Skeletal muscle tissue (tissue), 4 donors: ENCODE results near the gene ARHGEF25. TPM values are rescaled to one million over a fixed set of nuclear protein-coding genes. Genes with fewer than 3 reads are reported as not detected.
A peak's percentile ranks its signal among the peaks of the same experiment; 100 is the strongest.

Source experiments
- H3K27ac ChIP-seq: one replicate; pipeline ENCODE4 v1.7.0; 2013; ENCODE audit warnings: mild to moderate bottlenecking, low read depth, low read length, inconsistent platforms
- H3K27me3 ChIP-seq, 3 donors: one replicate each; pipeline ENCODE4 v1.7.0; 2013; ENCODE audit warnings: low read length in 3 of 3; ENCODE audit not compliant: control insufficient read depth in 3 of 3, insufficient read depth in 3 of 3
- H3K36me3 ChIP-seq, 3 donors: one replicate each; pipeline ENCODE4 v1.7.0; 2013; ENCODE audit warnings: low read length in 3 of 3; ENCODE audit not compliant: control insufficient read depth in 3 of 3, insufficient read depth in 3 of 3
- H3K4me1 ChIP-seq, 3 donors: one replicate each; pipeline ENCODE4 v1.7.0; 2013; ENCODE audit warnings: low read length in 3 of 3, mild to moderate bottlenecking in 3 of 3; ENCODE audit not compliant: control insufficient read depth in 3 of 3, insufficient read depth in 3 of 3
- H3K4me3 ChIP-seq, 3 donors: one replicate each; pipeline ENCODE4 v1.7.0; 2013; ENCODE audit warnings: low read length in 3 of 3
- H3K9ac ChIP-seq, 3 donors: one replicate each; pipeline ENCODE4 v1.7.0; 2013; ENCODE audit warnings: low read length in 3 of 3, mild to moderate bottlenecking in 3 of 3, moderate library complexity in 2 of 3, low read depth in 1 of 3
- H3K9me3 ChIP-seq, 3 donors: one replicate each; pipeline ENCODE4 v1.7.0; 2013; ENCODE audit warnings: low read length in 3 of 3; ENCODE audit not compliant: control insufficient read depth in 3 of 3
- total RNA-seq: library from RNA; depleted of rRNA; stranded (reverse); fragments of >200 nt; gene quantifications from one replicate; pipeline ENCODE4 v1.2.3, GENCODE V29; 2014
- donor health status: Osteomylitis.

The ARHGEF25 gene
- total RNA-seq, 1 donor from 2014 or later = 23.0 TPM

GRCh38 chr12:57606821-57607220 lies 4.4 kb upstream of the ARHGEF25 start:
- H3K4me1 ChIP-seq = peaks cover 19 to 28% (median 26%) of the 10 kb centered on the region in 3 donors
- peaks cover 19 to 38% (median 38%) of the 10 kb centered on the region in 3 donors for H3K27me3 ChIP-seq
- H3K9ac ChIP-seq = peak overlapping the region in 1 of 3 donors; percentile 33
- H3K36me3 ChIP-seq = peaks cover 0 to 8% (median 4%) of the 10 kb centered on the region in 3 donors
- no peak overlapping the region for H3K27ac ChIP-seq
- H3K9me3 ChIP-seq = no peaks in the 10 kb centered on the region
- no peak overlapping the region for H3K4me3 ChIP-seq

GRCh38 chr12:57607958-57608663 lies 3.1 kb upstream of the ARHGEF25 start:
- Histone ChIP-seq H3K9me3 (no peaks in the 10 kb centered on the region), H3K36me3 (peaks cover 0 to 3% (median 0%) of the 10 kb centered on the region in 3 donors), H3K9ac (no peak overlapping the region), H3K27ac (peak overlapping the region; percentile 40), H3K4me3 (no peak overlapping the region), H3K4me1 (peaks cover 26 to 30% (median 26%) of the 10 kb centered on the region in 3 donors), H3K27me3 (peaks cover 28 to 51% (median 51%) of the 10 kb centered on the region in 3 donors)

GRCh38 chr12:57609101-57609780 lies 2.0 kb upstream of the ARHGEF25 start:
- peaks cover 0 to 3% (median 0%) of the 10 kb centered on the region in 3 donors for H3K36me3 ChIP-seq
- H3K27me3 ChIP-seq = peaks cover 34 to 62% (median 55%) of the 10 kb centered on the region in 3 donors
- peaks cover 26 to 29% (median 27%) of the 10 kb centered on the region in 3 donors for H3K4me1 ChIP-seq
- H3K9ac ChIP-seq = peak overlapping the region in 1 of 3 donors; percentile 45
- no peaks in the 10 kb centered on the region for H3K9me3 ChIP-seq
- peak overlapping the region; percentile 40 for H3K27ac ChIP-seq
- H3K4me3 ChIP-seq = peak overlapping the region in 1 of 3 donors; percentile 22

GRCh38 chr12:57609781-57610553 lies 1.3 kb upstream of the ARHGEF25 start:
- Histone ChIP-seq H3K36me3 (peaks cover 0 to 3% (median 2%) of the 10 kb centered on the region in 3 donors), H3K4me3 (peak overlapping the region; percentile 52 to 64 (median 56)), H3K9me3 (no peaks in the 10 kb centered on the region), H3K27me3 (peaks cover 29 to 62% (median 61%) of the 10 kb centered on the region in 3 donors), H3K4me1 (peaks cover 21 to 29% (median 23%) of the 10 kb centered on the region in 3 donors), H3K27ac (peak overlapping the region; percentile 66), H3K9ac (peak overlapping the region; percentile 43 to 73 (median 45))

- peak overlapping the region; percentile 45 to 73 (median 51) for H3K9ac ChIP-seq
Measured at GRCh38 chr12:57610554-57611107, 604 bp upstream of the ARHGEF25 start.

GRCh38 chr12:57611827-57612710 lies 834 bp downstream of the ARHGEF25 start:
- Histone ChIP-seq H3K27ac (peak overlapping the region; percentile 30), H3K4me3 (peak overlapping the region; percentile 26 to 41 (median 36)), H3K36me3 (peaks cover 0 to 9% (median 8%) of the 10 kb centered on the region in 3 donors), H3K27me3 (peaks cover 26 to 65% (median 54%) of the 10 kb centered on the region in 3 donors), H3K4me1 (peaks cover 10 to 24% (median 13%) of the 10 kb centered on the region in 3 donors), H3K9ac (peak overlapping the region in 1 of 3 donors; percentile 54), H3K9me3 (no peaks in the 10 kb centered on the region)

More at GRCh38 chr12:57610554-57611107, 604 bp upstream of the ARHGEF25 start:
- H3K36me3 ChIP-seq = peaks cover 0 to 5% (median 2%) of the 10 kb centered on the region in 3 donors
- H3K4me3 ChIP-seq = peak overlapping the region; percentile 52 to 64 (median 56)
- H3K9me3 ChIP-seq = no peaks in the 10 kb centered on the region
- peak overlapping the region; percentile 66 for H3K27ac ChIP-seq
- H3K4me1 ChIP-seq = peaks cover 14 to 24% (median 16%) of the 10 kb centered on the region in 3 donors
- H3K27me3 ChIP-seq = peaks cover 27 to 61% (median 55%) of the 10 kb centered on the region in 3 donors

- Histone ChIP-seq H3K27me3 (peaks cover 33 to 65% (median 59%) of the 10 kb centered on the region in 3 donors), H3K27ac (no peak overlapping the region), H3K36me3 (peaks cover 0 to 9% (median 8%) of the 10 kb centered on the region in 3 donors), H3K9ac (no peak overlapping the region), H3K4me1 (peaks cover 10 to 22% (median 13%) of the 10 kb centered on the region in 3 donors), H3K9me3 (no peaks in the 10 kb centered on the region), H3K4me3 (no peak overlapping the region)
Measured at GRCh38 chr12:57612711-57613426, 1.6 kb downstream of the ARHGEF25 start.

- no peak overlapping the region for H3K9ac ChIP-seq
- peaks cover 0 to 9% (median 5%) of the 10 kb centered on the region in 3 donors for H3K36me3 ChIP-seq
- H3K27me3 ChIP-seq = peaks cover 34 to 64% (median 63%) of the 10 kb centered on the region in 3 donors
- H3K27ac ChIP-seq = no peak overlapping the region
- H3K4me3 ChIP-seq = no peak overlapping the region
- no peaks in the 10 kb centered on the region for H3K9me3 ChIP-seq
- H3K4me1 ChIP-seq = peaks cover 10 to 22% (median 10%) of the 10 kb centered on the region in 3 donors
Measured at GRCh38 chr12:57613427-57614109, 2.3 kb downstream of the ARHGEF25 start.
